Keratinocyte (primary cell): ENCODE measurements around the gene TTC3.

Experiments used
- EZH2 ChIP-seq: IDR thresholded peaks from one replicate; pipeline ENCODE4 v1.6.1; 2012; ENCODE audit warnings: inconsistent platforms, mild to moderate bottlenecking, low read length, moderate library complexity
- TF ChIP-seq, protein P1 (sequence below), 3 experiments: IDR thresholded peaks in 1 of 3; conservative IDR thresholded peaks in 1 of 3; optimal IDR thresholded peaks in 1 of 3; 2 replicates in 2 of 3; 3 replicates in 1 of 3; pipeline versions ENCODE3 to v1.5.1; 2011; ENCODE audit warnings: low read length in 3 of 3, mild to moderate bottlenecking in 3 of 3, moderate library complexity in 2 of 3, control low read depth in 1 of 3, inconsistent platforms in 1 of 3; ENCODE audit not compliant: insufficient read depth in 2 of 3; ENCODE audit errors: extremely low read depth in 1 of 3

DNA sequence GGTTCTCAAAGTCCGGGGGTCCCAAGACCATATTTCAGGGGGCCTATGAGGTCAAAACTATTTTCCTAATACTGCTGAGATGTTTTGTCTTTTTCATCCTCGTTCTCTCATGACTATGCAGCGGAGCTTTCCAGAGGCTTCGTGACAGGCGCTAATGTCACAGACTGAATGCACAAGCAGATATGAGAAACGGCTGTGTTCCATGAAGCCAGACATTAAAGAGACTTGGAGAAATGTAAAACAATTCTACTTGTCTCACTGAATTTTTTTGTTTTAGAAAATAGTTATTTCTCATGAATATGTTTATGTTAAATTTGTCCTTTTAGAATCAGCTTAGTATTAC is 10.5 kb upstream of the TTC3 start:
- TF ChIP-seq, protein P1, sequence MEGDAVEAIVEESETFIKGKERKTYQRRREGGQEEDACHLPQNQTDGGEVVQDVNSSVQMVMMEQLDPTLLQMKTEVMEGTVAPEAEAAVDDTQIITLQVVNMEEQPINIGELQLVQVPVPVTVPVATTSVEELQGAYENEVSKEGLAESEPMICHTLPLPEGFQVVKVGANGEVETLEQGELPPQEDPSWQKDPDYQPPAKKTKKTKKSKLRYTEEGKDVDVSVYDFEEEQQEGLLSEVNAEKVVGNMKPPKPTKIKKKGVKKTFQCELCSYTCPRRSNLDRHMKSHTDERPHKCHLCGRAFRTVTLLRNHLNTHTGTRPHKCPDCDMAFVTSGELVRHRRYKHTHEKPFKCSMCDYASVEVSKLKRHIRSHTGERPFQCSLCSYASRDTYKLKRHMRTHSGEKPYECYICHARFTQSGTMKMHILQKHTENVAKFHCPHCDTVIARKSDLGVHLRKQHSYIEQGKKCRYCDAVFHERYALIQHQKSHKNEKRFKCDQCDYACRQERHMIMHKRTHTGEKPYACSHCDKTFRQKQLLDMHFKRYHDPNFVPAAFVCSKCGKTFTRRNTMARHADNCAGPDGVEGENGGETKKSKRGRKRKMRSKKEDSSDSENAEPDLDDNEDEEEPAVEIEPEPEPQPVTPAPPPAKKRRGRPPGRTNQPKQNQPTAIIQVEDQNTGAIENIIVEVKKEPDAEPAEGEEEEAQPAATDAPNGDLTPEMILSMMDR (optimal IDR thresholded peaks at IDR 0.05 in 1 of 3, IDR thresholded peaks at IDR 0.05 in 1 of 3, conservative IDR thresholded peaks at IDR 0.05 in 1 of 3; ENCODE audit: extremely low read depth in 1 of 3, insufficient read depth in 2 of 3, low read length in 3 of 3) = no peak
- TF ChIP-seq EZH2 = no peak
